Measurements from ENCODE around the gene PTK6. TPM values are rescaled to one million over a fixed set of nuclear protein-coding genes. Genes with fewer than 3 reads are reported as not detected.
A peak's percentile ranks its signal among the peaks of the same experiment; 100 is the strongest.

The PTK6 gene
- total and polyA plus RNA-seq, 8 donors, result 0.61 to 4.5 (median 1.2) TPM

GRCh38 chr20:63576311-63576710 is 39.1 kb upstream of the PTK6 start:
- Histone ChIP-seq H3K27me3 (no peaks in the 10 kb centered on the region), H3K9me3 (no peaks in the 10 kb centered on the region), H3K4me1 (peaks cover 0 to 8% (median 7%) of the 10 kb centered on the region in 3 donors), H3K4me3 (no peak overlapping the region), H3K36me3 (no peaks in the 10 kb centered on the region), H3K27ac (no peak overlapping the region)
- intact Hi-C loops (cut with DNase I), result no loop called here
- no peak for FAIRE-seq
- 79 to 86% methylated on average over 7 of the region's 7 CpGs for WGBS, 2 donors
- no peak for DNase-seq
- no peak for TF ChIP-seq CTCF (IDR thresholded peaks at IDR 0.05)
- no peak for ATAC-seq

GRCh38 chr20:63574829-63575743 is 37.9 kb upstream of the PTK6 start:
- DNase-seq, result peak in 1 of 6 donors; percentile 55
- Histone ChIP-seq H3K27ac (no peak overlapping the region), H3K4me3 (peak overlapping the region in 1 of 4 donors; percentile 73), H3K36me3 (no peaks in the 10 kb centered on the region), H3K27me3 (no peaks in the 10 kb centered on the region), H3K9me3 (no peaks in the 10 kb centered on the region), H3K4me1 (peaks cover 0 to 8% (median 7%) of the 10 kb centered on the region in 3 donors)
- WGBS, 2 donors, result 62 to 66% methylated on average over 28 of the region's 28 CpGs
- no peak for ATAC-seq
- FAIRE-seq, result no peak
- TF ChIP-seq CTCF (IDR thresholded peaks at IDR 0.05), result no peak
- intact Hi-C loops (cut with DNase I), result no loop called here

GRCh38 chr20:63574156-63574828 is 37.1 kb upstream of the PTK6 start, which contains the start of gene HELZ2:
HELZ2 (minus strand) TSS chr20:63574239; CDS start chr20:63572385, 1,854 bp downstream.
- no peak for FAIRE-seq
- intact Hi-C loops (cut with DNase I), result no loop called here

GRCh38 chr20:63573647-63574131 is 36.5 kb upstream of the PTK6 start:
- FAIRE-seq, result no peak
- ATAC-seq, result peak; percentile 22 to 41 (median 31)
- Histone ChIP-seq H3K4me3 (peak overlapping the region; percentile 73 to 98 (median 76)), H3K27me3 (no peaks in the 10 kb centered on the region), H3K27ac (peak overlapping the region in 3 of 4 donors; percentile 53 to 58 (median 58)), H3K4me1 (peaks cover 0 to 8% (median 7%) of the 10 kb centered on the region in 3 donors), H3K9me3 (no peaks in the 10 kb centered on the region), H3K36me3 (no peaks in the 10 kb centered on the region)
- intact Hi-C loops (cut with DNase I), result no loop called here
- peak in 1 of 6 donors; percentile 53 for DNase-seq
- 2% methylated on average over 14 to 24 of the region's 24 CpGs for WGBS, 2 donors
- TF ChIP-seq CTCF (IDR thresholded peaks at IDR 0.05), result no peak

More at GRCh38 chr20:63574156-63574828, 37.1 kb upstream of the PTK6 start, which contains the start of gene HELZ2:
- peak within 1 kb of the TSS; percentile 73 to 98 (median 76) for H3K4me3 ChIP-seq
- H3K9me3 ChIP-seq, result no peaks in the 10 kb centered on the region
- TF ChIP-seq CTCF (IDR thresholded peaks at IDR 0.05), result no peak
- no peaks in the 10 kb centered on the region for H3K36me3 ChIP-seq
- peaks cover 0 to 8% (median 7%) of the 10 kb centered on the region in 3 donors for H3K4me1 ChIP-seq
- peak within 1 kb of the TSS; percentile 35 to 58 (median 56) for H3K27ac ChIP-seq
- ATAC-seq (peak; percentile 89 to 94 (median 93)), DNase-seq (peak; percentile 71 to 90 (median 79))
- no peaks in the 10 kb centered on the region for H3K27me3 ChIP-seq
- WGBS, 2 donors, result 6 to 12% methylated on average over 24 to 40 of the region's 40 CpGs
